OCI-LY1 (cell line): ENCODE results near the gene NPTX1.

Source experiments
- H2AFZ ChIP-seq: fragments of 200-600 bp; sonication (generic), shearing (Covaris generic); 2 replicates; pipeline ENCODE4 v1.6.0; 2014; ENCODE audit warnings: antibody characterized with exemption, mild to moderate bottlenecking, low read length
- H3F3A ChIP-seq: fragments of 200-600 bp; sonication (generic), shearing (Covaris generic); 2 replicates; pipeline ENCODE4 v1.6.0; 2014; ENCODE audit warnings: mild to moderate bottlenecking, antibody characterized with exemption, low read length, moderate library complexity; ENCODE audit not compliant: insufficient read depth
- H3K27ac ChIP-seq: fragments of 200-600 bp; sonication (generic); 2 replicates; pipeline ENCODE4 v1.5.1; 2014; ENCODE audit warnings: low read length, mixed run types, mild to moderate bottlenecking, low read depth; ENCODE audit not compliant: poor library complexity, severe bottlenecking
- H3K27me3 ChIP-seq: fragments of 200-600 bp; sonication (generic); 2 replicates; pipeline ENCODE4 v1.6.0; 2014; ENCODE audit warnings: antibody characterized with exemption, mild to moderate bottlenecking, low read length, moderate library complexity; ENCODE audit not compliant: insufficient read depth
- H3K36me3 ChIP-seq: fragments of 200-600 bp; sonication (generic); 2 replicates; pipeline ENCODE4 v1.6.1; 2014; ENCODE audit warnings: mild to moderate bottlenecking, antibody characterized with exemption, low read length, moderate library complexity, mixed read lengths; ENCODE audit not compliant: insufficient read depth
- H3K4me1 ChIP-seq: fragments of 200-600 bp; sonication (generic); 2 replicates; pipeline ENCODE4 v1.5.1; 2014; ENCODE audit warnings: mild to moderate bottlenecking, low read length, moderate library complexity; ENCODE audit not compliant: insufficient read depth, severe bottlenecking
- H3K4me2 ChIP-seq: fragments of 200-600 bp; sonication (generic), shearing (Covaris generic); 2 replicates; pipeline ENCODE4 v1.6.1; 2014; ENCODE audit warnings: low read length
- H3K4me3 ChIP-seq: fragments of 200-600 bp; sonication (generic); 2 replicates; pipeline ENCODE4 v1.5.1; 2014; ENCODE audit warnings: low read length, low read depth, mild to moderate bottlenecking, mixed read lengths; ENCODE audit not compliant: poor library complexity, severe bottlenecking
- H3K79me2 ChIP-seq: fragments of 200-600 bp; shearing (Covaris generic); 2 replicates; pipeline ENCODE4 v1.6.1; 2016; ENCODE audit warnings: mixed run types, low read length, mixed read lengths; ENCODE audit not compliant: insufficient read depth
- H3K9ac ChIP-seq: fragments of 200-600 bp; sonication (generic), shearing (Covaris generic); 2 replicates; pipeline ENCODE4 v1.6.1; 2014; ENCODE audit warnings: mild to moderate bottlenecking, low read length, mixed read lengths
- H3K9me2 ChIP-seq: fragments of 200-600 bp; sonication (generic), shearing (Covaris generic); 2 replicates; pipeline ENCODE4 v1.6.1; 2014; ENCODE audit warnings: low read depth, mild to moderate bottlenecking, low read length, mixed read lengths
- H3K9me3 ChIP-seq: fragments of 200-600 bp; shearing (Covaris generic); 2 replicates; pipeline ENCODE4 v1.6.1; 2014; ENCODE audit warnings: low read length, mixed read lengths
- H4K20me1 ChIP-seq: fragments of 200-600 bp; sonication (generic), shearing (Covaris generic); 2 replicates; pipeline ENCODE4 v1.6.0; 2016; ENCODE audit warnings: mild to moderate bottlenecking, low read length; ENCODE audit not compliant: insufficient read depth
- CTCF ChIP-seq: fragments of 200-600 bp; sonication (generic), shearing (Covaris generic); IDR thresholded peaks from 2 replicates; pipeline ENCODE4 v1.5.1; 2017; ENCODE audit warnings: mild to moderate bottlenecking, antibody characterized with exemption, low read length, moderate library complexity, mixed read lengths
- EZH2 ChIP-seq: fragments of 200-600 bp; sonication (generic), shearing (Covaris generic); IDR thresholded peaks from 2 replicates; pipeline ENCODE4 v1.8.0; 2017; ENCODE audit warnings: borderline replicate concordance, mixed run types, mild to moderate bottlenecking, antibody characterized with exemption, low read length, moderate library complexity, mixed read lengths

The NPTX1 gene

GRCh38 chr17:80428796-80429195 lies 47.6 kb downstream of the NPTX1 start:
- no peaks in the 10 kb centered on the region for H3K9me3 ChIP-seq
- TF ChIP-seq EZH2 (no peak), CTCF (no peak)
- no peak overlapping the region for H3K4me2 ChIP-seq
- H3F3A ChIP-seq = no peaks in the 10 kb centered on the region
- H3K36me3 ChIP-seq = no peaks in the 10 kb centered on the region
- H3K27me3 ChIP-seq = peaks cover 5% of the 10 kb centered on the region; the same call in 1 of the 2 replicates
- H3K27ac ChIP-seq = no peak overlapping the region
- H2AFZ ChIP-seq = no peak overlapping the region
- no peak overlapping the region for H3K9ac ChIP-seq
- H4K20me1 ChIP-seq = no peaks in the 10 kb centered on the region
- no peak overlapping the region for H3K4me3 ChIP-seq
- no peaks in the 10 kb centered on the region for H3K9me2 ChIP-seq
- no peaks in the 10 kb centered on the region for H3K79me2 ChIP-seq
- no peaks in the 10 kb centered on the region for H3K4me1 ChIP-seq

- Histone ChIP-seq H3F3A (no peaks in the 10 kb centered on the region), H3K36me3 (no peaks in the 10 kb centered on the region), H4K20me1 (no peaks in the 10 kb centered on the region), H3K9me3 (no peaks in the 10 kb centered on the region), H3K27ac (no peak overlapping the region), H3K27me3 (peaks cover 5% of the 10 kb centered on the region), H3K9ac (no peak overlapping the region), H3K79me2 (no peaks in the 10 kb centered on the region), H3K4me1 (no peaks in the 10 kb centered on the region), H3K4me3 (no peak overlapping the region), H3K9me2 (no peaks in the 10 kb centered on the region), H3K4me2 (no peak overlapping the region), H2AFZ (no peak overlapping the region)
- TF ChIP-seq EZH2 = no peak
- no peak for TF ChIP-seq CTCF
Measured at GRCh38 chr17:80428363-80428762, 48.0 kb downstream of the NPTX1 start.

GRCh38 chr17:80427366-80428282 lies 48.8 kb downstream of the NPTX1 start:
- no peaks in the 10 kb centered on the region for H3K4me1 ChIP-seq
- H3F3A ChIP-seq = no peaks in the 10 kb centered on the region
- H4K20me1 ChIP-seq = no peaks in the 10 kb centered on the region
- H3K36me3 ChIP-seq = no peaks in the 10 kb centered on the region
- TF ChIP-seq CTCF (no peak), EZH2 (no peak)
- no peaks in the 10 kb centered on the region for H3K9me3 ChIP-seq
- H3K79me2 ChIP-seq = no peaks in the 10 kb centered on the region
- H3K9ac ChIP-seq = no peak overlapping the region
- H3K27ac ChIP-seq = no peak overlapping the region
- no peak overlapping the region for H3K4me3 ChIP-seq
- H3K4me2 ChIP-seq = no peak overlapping the region; the same call in 1 of the 2 replicates
- no peaks in the 10 kb centered on the region for H3K9me2 ChIP-seq
- no peak overlapping the region for H2AFZ ChIP-seq
- H3K27me3 ChIP-seq = no peaks in the 10 kb centered on the region; the same call in 1 of the 2 replicates
